Measurements from ENCODE around the gene PKHD1.

PKHD1 gene

DNA sequence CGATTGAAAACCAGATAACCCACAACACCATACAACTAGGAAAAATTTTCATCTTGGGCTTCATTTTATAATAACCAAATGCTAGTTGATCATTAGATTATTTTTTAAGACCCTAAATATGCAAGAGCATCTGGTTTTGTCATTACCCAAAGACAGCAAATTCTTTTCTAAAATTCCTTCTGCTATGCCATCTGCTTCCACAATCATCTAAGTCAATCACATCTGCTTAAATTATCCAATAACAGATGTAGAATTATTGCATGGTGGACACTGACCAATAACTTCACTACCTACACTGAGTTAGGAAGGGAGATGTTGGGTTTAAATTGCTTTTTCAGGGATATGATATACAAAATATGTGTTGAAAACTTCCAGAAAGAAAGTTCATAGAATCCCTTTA, 41.9 kb downstream of the PKHD1 start:
- DNase-seq (ENCODE audit: low read depth in 4 of 4, low spot score in 1 of 4): no peak

DNA sequence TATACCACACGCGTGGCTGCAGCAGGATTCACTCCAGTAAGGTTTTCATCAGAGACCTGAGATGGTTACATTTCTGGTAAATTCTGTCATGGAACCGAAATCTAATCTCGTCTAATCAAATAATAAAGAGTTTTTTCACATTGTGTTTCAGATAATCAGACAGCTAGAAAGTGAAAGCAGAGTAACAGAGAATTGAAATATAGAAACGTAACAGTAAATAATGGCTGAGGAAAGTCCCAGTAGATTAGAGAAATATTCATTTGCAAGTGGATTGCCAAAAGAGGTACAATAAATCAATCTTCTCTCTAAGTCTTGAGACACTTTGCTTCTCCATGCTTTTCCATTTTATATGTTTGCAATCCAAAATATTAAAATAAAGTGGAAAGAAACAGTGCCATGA, 42.4 kb downstream of the PKHD1 start:
- no peak for DNase-seq (ENCODE audit: low read depth in 4 of 4, low spot score in 1 of 4)

DNA sequence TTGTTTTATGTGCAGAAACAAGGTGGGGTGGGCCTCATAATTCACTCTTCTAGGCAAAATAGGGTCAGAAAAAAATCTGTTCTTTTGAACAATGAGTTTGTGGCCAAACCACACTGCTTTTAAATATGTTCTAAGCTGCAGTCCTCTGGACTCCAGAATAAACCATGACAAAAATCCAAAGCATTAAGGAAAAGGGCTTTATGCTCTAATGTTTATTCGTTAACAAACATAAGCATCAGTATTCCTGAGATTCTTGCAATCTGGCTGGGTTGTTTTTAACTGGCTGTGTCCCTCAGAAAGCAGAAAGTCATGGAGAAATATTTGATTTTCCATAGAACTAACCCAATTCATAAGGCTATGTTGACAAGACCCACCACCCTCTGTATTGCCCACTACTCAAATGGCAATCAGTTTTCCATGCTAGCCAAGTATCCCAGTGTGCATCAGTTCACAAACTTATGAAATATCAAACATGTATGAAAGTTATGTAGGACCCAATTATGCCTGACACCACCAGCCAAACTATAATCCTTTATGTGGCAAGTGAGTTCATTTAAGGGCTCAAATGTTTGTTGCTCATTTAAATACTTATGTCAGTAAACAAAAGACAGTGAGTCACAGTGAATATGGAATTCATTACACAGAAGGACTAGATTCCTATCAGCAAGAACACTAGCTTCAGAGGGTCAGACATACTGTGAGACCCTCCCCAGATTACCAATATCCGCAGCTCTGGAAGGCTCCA, 45.1 kb downstream of the PKHD1 start:
- no peak for DNase-seq (ENCODE audit: low read depth in 4 of 4, low spot score in 1 of 4)

DNA sequence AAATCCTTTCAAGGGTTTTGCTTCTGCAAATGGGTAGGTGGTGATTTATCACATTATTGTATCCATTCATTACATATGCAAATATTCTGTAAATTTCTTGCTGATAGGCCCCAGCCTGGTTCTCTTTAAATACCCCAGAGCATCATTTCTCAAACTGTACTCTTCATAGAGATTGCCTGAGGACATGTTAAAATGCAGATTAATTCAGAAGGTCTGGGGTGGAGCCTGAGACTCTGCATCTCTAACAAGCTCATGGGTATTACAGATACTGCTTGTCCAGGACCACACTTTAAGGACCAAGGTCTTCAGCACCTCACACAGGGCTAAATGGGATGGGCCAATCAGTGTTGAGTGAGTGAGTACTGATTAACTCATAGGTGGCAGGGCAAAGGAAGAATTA, 46.3 kb downstream of the PKHD1 start:
- DNase-seq (ENCODE audit: low read depth in 4 of 4, low spot score in 1 of 4): no peak

DNA sequence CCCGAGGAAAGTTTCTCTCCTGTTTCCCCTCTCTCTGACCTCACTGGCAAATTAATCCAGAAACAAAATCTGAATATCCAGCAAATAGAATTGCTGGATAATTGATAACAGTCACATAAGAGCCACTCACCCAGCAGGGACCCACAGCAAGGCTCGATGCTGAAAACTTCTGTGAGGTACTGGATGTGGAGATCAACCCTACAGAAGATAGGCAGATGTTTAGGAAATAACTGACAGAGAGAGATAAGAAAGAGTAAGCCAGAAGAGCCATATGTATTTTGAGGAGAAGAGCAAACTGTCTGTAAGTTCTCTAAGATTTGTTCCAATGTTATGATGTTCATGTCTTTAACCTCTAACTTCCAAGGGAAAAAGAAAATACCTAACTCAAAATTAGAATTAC, 59.7 kb downstream of the PKHD1 start:
- DNase-seq (ENCODE audit: low read depth in 4 of 4, low spot score in 1 of 4): no peak

DNA sequence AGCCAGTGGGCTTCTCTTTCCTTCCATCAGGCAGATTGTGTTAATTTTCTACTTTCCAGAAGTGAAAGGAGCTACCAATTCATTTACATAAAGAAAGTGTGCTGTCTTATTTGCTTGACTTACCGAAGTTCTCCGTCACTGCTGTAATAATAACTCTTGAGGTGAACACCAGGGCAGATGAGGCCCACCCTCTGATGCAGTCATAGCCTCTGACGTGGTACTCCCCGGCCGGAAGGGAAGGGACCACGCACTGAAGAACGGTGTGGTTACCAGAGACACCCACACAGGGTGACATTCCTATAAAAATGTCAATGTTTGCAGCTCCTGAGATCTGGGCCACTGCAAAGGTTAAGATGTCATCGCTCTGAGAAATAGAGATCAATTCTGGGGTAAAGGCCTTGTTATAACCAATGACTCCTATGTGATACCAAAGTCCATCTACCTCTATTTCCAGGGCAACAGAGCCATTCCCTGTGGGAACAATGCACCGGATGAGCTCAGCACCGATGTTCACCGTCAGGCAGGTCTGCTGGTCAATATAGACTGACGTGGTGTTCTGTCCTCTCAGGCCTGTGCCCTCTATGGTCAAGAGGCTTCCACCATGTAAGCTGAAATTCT, 62.9 kb downstream of the PKHD1 start:
- DNase-seq (ENCODE audit: low read depth in 4 of 4, low spot score in 1 of 4): no peak

DNA sequence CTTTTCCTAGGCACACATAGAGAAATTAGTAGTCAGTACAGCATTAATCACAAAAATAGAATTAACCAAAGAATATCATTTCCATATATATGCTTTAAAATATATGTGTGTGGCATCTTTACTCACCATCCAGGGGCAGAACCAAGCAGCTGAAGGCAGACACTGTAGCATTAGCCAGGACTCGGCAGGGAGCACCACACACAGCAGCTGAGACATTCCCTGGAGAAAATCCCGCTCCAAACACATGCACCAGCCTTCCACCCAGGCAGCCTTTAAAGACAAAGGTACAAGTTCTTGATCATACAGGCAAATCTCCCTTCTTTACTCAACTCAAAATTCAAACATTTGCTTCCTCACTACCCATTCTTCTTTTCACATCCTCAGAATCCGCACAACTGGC, 64.7 kb downstream of the PKHD1 start:
- DNase-seq (ENCODE audit: low read depth in 4 of 4, low spot score in 1 of 4): no peak

DNA sequence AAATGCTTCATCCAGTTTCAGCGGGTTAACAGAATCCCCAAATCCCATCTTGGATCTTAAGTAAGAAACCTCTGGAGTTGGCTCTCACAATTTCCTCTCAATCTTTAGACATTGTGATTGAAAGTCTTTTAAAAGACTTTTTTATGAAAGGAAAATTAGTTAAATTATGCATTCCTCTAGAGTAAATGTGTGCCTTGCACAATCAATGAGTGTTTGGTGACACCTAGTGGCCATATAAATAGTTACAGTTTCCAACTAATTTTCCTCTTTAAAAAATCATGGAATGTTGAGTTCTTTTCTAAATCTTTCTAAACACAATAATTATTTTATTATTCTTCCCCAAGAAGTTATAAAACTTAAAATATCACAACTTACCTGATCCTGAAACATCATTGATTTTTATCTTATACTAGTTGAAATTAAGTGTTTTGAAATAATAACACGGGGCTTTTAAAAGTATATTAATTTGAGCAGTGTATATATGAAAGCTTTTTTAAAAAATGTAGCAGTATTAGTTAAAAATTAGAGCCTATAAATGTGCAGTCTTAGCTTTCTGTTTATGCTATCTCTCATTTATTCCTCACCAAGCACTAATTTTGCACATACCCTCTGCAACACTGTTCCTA, 66.4 kb downstream of the PKHD1 start:
- no peak for DNase-seq (ENCODE audit: low read depth in 4 of 4, low spot score in 1 of 4)

DNA sequence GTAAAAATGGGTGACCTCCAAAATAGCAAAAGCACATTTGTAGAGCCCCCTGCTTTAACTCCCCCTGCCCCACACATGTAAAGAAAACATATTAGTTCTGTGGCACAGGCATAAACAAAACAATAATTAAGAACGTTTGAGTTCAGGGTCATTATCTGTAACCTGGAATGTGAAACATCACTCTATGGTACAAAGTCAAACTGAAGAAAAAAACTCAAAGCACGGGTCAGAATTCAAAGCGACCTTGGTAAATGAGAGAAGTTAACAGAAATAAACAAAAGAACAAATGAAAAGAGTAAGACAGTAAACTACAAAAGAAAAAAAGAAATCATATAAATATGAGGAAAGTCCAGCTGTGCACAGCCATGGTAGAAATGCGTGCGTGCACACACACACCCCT, 67.5 kb downstream of the PKHD1 start:
- DNase-seq (ENCODE audit: low read depth in 4 of 4, low spot score in 1 of 4): no peak

DNA sequence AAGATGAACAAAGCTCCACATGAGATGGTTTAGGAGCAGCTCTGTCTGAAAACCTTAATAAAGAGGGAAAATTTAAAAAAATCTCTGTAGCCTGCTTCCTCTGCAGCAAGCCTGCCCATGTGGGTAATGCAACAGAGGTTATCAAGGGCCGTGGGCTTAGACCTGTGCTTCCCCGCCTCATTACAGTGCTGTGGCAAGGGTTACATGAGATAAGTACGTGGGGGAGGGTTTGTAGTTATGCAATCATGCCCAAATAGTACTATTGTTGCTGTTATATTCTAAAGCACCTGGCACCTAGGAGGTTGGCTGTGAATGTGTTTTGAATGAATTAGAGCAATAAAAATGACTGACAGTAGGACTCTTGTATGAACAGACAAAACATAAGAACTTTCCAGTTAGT, 68.3 kb downstream of the PKHD1 start:
- DNase-seq (ENCODE audit: low read depth in 4 of 4, low spot score in 1 of 4): no peak

DNA sequence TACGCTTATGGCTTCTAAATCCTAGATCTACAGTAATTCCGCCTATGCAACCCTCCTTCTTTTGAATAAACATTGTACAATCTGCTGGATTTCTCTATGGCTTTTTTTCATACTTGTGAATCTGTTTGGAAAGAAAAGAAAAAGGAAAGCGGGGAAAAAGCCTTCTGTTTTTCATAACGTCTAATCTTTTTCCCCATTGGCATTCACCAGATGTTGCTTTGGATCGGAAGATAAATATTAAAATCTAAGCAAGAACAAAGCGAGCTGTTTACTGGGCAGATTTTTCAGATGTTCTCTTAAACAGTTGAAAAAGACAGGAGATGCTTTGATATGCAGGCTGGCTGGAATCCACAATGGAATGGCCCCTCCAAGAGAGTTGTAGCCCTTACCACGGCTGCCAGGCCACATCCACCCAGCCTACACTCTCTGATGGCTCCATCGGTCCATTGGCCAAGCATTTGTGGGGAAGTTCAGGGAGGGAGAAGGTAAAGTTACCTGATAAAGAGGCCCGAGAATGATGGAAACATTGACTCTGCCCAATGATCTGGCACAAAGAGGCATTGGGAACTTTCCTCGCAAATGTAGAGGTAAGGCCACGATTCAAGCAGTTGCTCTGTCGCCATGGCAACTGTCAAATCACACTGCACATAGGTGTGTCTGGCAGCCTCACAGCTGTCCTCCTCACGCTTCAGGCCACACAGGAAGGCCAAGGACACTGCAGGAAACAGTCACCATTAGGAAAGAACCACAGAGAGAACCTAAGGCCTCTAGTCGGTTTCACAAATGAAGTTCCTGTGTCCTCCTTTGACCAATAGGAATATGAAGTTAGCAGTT, 70.3 kb downstream of the PKHD1 start:
- DNase-seq (ENCODE audit: low read depth in 4 of 4, low spot score in 1 of 4): no peak

DNA sequence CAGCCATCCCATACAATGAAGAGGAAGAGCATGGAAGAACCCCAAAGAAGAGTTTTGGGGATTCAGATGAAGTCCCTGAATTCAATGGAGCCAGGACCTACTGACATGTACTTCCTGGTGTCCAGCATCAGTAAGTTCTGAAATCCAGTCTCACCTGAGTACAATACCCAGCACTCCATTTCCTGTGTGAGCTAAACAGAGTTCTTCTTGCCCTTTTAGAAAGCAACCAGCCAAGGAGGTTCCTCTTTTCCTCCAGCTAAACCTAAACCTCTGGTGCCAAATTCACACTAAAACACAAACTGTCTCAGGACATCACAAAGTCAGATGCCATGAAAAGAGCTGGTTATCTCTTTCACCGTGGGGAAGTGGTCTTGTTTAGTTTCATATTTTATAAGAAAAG, 71.5 kb downstream of the PKHD1 start:
- no peak for DNase-seq (ENCODE audit: low read depth in 4 of 4, low spot score in 1 of 4)

DNA sequence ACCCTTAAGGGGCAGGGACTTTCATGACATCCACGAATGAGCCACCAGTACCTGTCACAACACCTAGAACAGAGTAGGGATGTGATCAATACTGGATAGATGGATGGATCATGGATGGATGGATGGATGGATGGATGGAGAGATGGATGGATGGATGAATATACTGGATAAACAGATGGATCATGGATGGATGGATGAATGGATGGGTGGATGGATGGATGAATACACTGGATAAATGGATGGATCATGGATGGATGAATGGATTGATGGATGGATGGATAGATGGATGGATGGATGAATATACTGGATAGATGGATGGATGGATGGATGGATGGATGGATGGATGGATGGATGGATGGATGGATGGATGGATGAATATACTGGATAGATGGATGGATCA, 73.0 kb downstream of the PKHD1 start:
- DNase-seq (ENCODE audit: low read depth in 4 of 4, low spot score in 1 of 4): no peak

DNA sequence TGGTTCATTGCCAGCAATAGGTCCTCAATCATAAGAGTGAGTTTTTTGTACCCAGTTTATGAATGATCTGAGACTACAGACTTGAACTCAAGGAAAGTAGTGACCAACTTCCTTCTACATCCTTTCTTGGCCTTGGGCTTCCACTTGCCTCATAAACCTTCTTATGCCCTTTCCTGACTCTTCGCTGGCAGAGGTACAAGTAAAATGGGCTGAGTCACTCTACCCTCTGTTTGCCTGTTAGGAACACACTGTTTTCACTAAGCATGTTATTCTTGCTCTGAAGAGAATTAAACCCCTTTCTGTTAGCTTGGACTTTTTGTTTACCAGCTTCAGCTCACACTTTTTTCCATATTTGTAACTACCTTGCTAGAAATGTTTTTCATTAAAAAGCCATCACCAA, 74.4 kb downstream of the PKHD1 start:
- DNase-seq (ENCODE audit: low read depth in 4 of 4, low spot score in 1 of 4): no peak

DNA sequence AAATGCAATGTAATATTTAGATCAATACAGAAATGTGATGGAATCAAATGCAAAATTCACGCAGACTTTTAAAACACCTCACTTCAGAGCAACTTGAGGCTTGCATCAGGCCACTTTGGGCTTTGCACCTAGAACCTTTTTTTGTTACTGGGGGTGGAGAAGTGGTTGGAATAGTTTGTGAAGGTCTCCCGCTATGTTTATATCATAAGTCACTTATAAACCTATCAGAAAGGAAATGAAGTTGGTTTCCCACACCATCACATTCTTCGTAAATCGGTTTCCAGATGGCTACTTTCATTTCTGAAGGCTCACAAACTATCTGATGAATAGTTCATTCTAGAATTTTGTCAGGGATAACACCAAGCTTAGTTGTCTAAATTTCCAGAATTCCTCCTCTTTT, 74.8 kb downstream of the PKHD1 start:
- DNase-seq (ENCODE audit: low read depth in 4 of 4, low spot score in 1 of 4): no peak

DNA sequence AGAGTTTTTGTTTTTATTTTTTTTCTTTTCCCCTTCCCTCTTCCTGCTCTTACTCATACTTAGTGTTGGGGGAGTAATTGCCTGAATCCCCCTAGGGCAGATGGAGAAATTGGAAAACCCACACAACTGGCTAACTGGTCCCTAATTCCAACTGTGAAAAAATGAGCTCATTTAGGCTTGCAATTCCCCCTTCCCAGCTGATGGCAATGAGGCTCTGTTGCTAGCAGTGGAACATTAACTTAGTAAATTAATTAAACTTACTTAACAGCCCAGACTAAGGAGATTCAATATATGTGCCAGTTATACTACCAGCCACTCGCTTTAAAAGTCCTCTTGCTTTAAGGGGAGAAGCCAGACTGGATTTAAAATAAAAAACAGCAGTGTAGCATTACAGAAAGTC, 76.6 kb downstream of the PKHD1 start:
- DNase-seq (ENCODE audit: low read depth in 4 of 4, low spot score in 1 of 4): no peak

DNA sequence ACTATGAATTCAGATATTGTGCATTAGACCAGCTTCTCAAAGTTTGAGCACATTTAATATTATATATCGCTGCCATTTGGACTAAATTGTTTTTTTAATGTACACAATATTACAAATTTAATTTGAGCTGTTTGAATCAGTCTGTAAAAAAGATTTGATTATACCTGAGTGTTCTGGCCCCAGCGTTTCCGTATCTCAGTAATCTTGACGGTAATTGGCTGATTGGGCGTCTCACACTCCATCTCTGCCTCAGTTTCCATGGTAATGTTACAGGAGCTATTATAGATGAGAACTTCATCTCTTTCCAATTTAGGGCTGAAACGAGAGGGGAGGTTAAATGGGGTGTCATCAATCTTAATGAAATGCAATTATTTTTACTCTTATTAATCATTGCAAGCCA, 77.3 kb downstream of the PKHD1 start:
- no peak for DNase-seq (ENCODE audit: low read depth in 4 of 4, low spot score in 1 of 4)

DNA sequence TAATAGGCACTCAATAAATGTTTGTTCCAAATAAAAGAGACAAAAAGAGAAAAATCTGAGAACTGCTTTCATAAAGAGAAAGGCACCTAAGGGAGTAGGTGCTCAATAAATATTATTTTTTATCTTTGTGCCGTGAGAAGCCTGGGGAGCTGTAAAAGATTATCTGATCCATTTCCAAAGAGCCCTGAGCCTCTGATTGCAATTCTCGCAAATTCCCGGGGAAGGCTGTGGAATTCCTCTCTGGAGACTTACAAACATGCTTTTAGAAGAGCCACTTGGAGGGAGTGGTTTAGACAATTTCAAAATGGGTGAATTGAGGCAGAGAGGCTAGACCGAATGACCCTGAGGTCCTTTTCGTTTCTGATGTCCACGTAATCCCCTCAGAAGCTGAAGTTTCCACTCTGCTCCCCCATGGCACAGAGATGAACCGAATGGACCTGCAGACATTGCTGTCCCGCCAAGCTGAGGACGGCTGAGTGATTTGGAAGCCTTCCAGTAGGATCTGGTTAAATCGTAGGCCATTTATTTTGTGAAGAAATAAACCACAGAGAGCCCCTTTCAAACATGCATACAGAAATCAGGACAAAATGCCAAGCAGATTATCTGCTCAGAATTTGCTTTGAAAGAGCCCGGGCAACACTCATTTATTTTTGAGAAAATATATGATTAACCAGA, 77.8 kb downstream of the PKHD1 start:
- no peak for DNase-seq (ENCODE audit: low read depth in 4 of 4, low spot score in 1 of 4)

DNA sequence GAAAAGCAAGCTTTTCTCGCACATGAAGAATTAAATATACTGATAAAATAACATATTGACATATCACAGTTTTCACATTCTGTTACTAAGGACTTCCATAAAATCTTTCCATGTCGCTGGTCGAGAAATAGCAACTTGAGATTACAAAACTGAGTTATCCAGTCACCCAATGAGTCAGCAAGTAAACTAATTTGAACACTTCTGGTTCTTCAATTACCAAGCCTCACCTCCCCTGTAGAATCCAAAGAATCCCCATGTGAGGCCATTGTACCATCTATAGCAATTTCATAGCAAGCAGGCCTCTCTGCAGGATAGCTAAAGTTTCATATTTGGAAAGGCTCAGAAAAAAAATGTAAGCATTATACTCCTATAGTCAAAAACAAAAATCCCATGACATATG, 87.3 kb downstream of the PKHD1 start:
- DNase-seq (ENCODE audit: low read depth in 4 of 4, low spot score in 1 of 4): no peak

DNA sequence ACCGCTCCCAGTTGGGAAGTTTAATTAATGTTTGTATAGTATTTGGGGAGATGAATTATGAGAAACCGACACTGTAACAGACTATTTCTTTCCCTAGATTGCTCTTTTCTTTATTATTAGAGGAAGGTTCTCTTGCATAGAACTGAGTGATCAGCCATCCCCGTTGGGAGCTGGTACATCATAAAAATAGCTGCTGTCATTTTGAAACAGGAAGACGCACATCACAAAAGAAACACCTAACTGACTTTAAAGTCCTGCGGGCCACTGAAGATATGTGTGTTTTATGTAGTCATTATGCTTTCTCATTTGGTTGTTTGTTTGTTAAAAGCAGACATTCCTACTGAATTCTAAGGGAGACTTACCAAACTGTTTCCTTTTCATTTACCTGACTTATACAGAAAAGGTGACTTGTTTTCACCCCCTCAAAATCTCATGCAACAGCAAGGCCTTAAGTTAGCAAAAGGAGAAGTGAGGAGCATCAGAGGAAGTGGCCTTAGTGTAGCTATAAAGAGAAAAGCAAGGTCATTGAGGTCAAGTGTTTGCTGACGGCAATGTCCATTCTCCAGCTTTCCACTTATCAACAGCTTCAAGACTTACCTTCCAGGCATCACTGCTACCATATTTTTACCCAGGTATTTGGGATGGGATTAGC, 91.0 kb downstream of the PKHD1 start:
- DNase-seq (ENCODE audit: low read depth in 4 of 4, low spot score in 1 of 4): no peak

DNA sequence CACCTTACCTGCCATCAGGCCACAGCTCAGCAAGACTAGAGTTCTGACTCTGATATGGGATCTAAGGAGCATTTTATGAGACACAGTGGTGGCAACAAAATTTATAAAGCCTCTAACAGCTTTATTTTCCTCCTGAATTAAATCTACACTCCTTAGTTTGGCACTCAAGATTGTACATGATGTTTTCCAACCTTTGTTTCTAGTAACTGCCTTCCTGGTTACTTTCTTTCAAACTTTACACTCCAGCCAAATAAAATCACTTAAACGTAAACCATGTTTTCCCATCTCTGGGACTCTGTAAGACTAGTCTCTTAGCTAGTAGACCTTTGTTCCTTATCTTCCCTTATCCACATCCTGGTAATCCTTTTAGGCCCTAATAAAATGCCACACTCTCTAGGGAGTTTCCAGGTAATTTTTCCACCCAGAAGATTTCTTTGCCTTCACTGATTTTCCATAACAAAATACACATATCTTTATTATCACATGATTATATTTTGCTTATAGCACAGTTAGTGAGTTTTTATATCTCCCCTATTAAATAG, 92.1 kb downstream of the PKHD1 start:
- no peak for DNase-seq (ENCODE audit: low read depth in 4 of 4, low spot score in 1 of 4)

All from stimulated activated CD4-positive, alpha-beta T cell treated with anti-CD3 and anti-CD28 coated beads, Interleukin-1b, Interleukin-23, amount 100 ng/mL, for 24 hours (primary cell).